PC-9 (cell line): ENCODE results near the gene YRDC. TPM values are rescaled to one million over a fixed set of nuclear protein-coding genes. Genes with fewer than 3 reads are reported as not detected.

Experiments
- BruUV-seq: library from RNA; stranded (reverse); fragments of 400-500 nt; replicated peaks from 2 replicates; lab custom pipeline; 2021; lab: Mats Ljungman, UMichigan
- CTCF ChIA-PET: fragments of 300-600 bp; sonication (Branson Sonifier 250); formaldehyde crosslinking; loops from one replicate; lab custom pipeline; 2022; ENCODE audit warnings: antibody characterized with exemption; lab: Charles Lee
- POLR2A ChIA-PET: fragments of 300-600 bp; sonication (Branson Sonifier 250); formaldehyde crosslinking; loops from one replicate; lab custom pipeline; 2022; ENCODE audit warnings: antibody characterized with exemption; ENCODE audit not compliant: unreplicated experiment; lab: Charles Lee
- DNase-seq, 2 experiments: peaks; one replicate each; pipeline versions ENCODE4 v3.0.0 to v3.0.0-alpha.2; 2015 to 2022; ENCODE audit warnings: mixed read lengths in 1 of 2
- H2AFZ ChIP-seq: fragments of 200-600 bp; sonication (generic); 2 replicates; pipeline ENCODE4 v1.8.1; 2017; ENCODE audit warnings: antibody characterized with exemption
- H3F3A ChIP-seq: fragments of 200-600 bp; sonication (generic); 2 replicates; pipeline ENCODE4 v1.8.1; 2017; ENCODE audit warnings: antibody characterized with exemption, mild to moderate bottlenecking, low read depth; ENCODE audit not compliant: insufficient read depth
- H3K27ac ChIP-seq: fragments of 200-600 bp; sonication (generic); 2 replicates; pipeline ENCODE4 v1.6.1; 2016; ENCODE audit warnings: mixed run types
- H3K27me3 ChIP-seq: fragments of 200-600 bp; sonication (generic); 2 replicates; pipeline ENCODE4 v1.6.1; 2016; ENCODE audit warnings: low read depth, mixed run types; ENCODE audit not compliant: insufficient read depth
- H3K36me3 ChIP-seq: fragments of 200-600 bp; sonication (generic); 2 replicates; pipeline ENCODE4 v1.6.1; 2016; ENCODE audit warnings: low read depth, mixed run types
- H3K4me1 ChIP-seq: fragments of 200-600 bp; sonication (generic); replicated peaks from 2 replicates; pipeline ENCODE4 v1.6.1; 2016; ENCODE audit warnings: mixed run types; ENCODE audit not compliant: insufficient read depth
- H3K4me2 ChIP-seq: fragments of 200-600 bp; sonication (generic); 2 replicates; pipeline ENCODE4 v1.6.1; 2017; ENCODE audit warnings: mixed run types
- H3K4me3 ChIP-seq: fragments of 200-600 bp; sonication (generic); 2 replicates; pipeline ENCODE4 v1.6.1; 2016; ENCODE audit warnings: mixed run types
- H3K79me2 ChIP-seq: fragments of 200-600 bp; sonication (generic); 2 replicates; pipeline ENCODE4 v1.6.1; 2017; ENCODE audit warnings: low read depth, mixed run types
- H3K9me2 ChIP-seq: fragments of 200-600 bp; sonication (generic); 2 replicates; pipeline ENCODE4 v1.8.1; 2017; ENCODE audit warnings: mild to moderate bottlenecking; ENCODE audit not compliant: insufficient read depth
- H3K9me3 ChIP-seq: fragments of 200-600 bp; sonication (generic); 2 replicates; pipeline ENCODE4 v1.8.1; 2016; ENCODE audit warnings: low read depth; ENCODE audit not compliant: insufficient read depth
- H4K20me1 ChIP-seq: fragments of 200-600 bp; sonication (generic); 2 replicates; pipeline ENCODE4 v1.8.1; 2017; ENCODE audit not compliant: insufficient read depth
- CTCF ChIP-seq: fragments of 200-600 bp; sonication (generic); conservative IDR thresholded peaks from 2 replicates; pipeline ENCODE4 v1.6.1; 2017; ENCODE audit warnings: mixed run types, antibody characterized with exemption, mild to moderate bottlenecking, moderate library complexity
- EZH2 ChIP-seq: fragments of 200-600 bp; sonication (generic); IDR thresholded peaks from 2 replicates; pipeline ENCODE4 v1.8.0; 2017; ENCODE audit warnings: antibody characterized with exemption, low read depth
- intact Hi-C: fragments of 100-400 bp; cut with micrococcal nuclease; formaldehyde crosslinking; loops from one replicate; pipeline ENCODE4 v1.10.0; 2022; ENCODE audit not compliant: unreplicated experiment
- total RNA-seq: library from RNA; stranded (reverse); gene quantifications from 2 replicates; pipeline ENCODE4 v1.2.3, GENCODE V29; 2021

YRDC gene
- total RNA-seq, 1 experiment from 2014 or later: 13.2 TPM

- POLR2A ChIA-PET: interaction anchor here (0.6 kb wide), 1 partner anchor 11 kb away, joined by 3 read pairs; no protein-coding TSS in a partner anchor
- H4K20me1 ChIP-seq: no peaks in the 10 kb centered on the region
- H3K27me3 ChIP-seq: no peaks in the 10 kb centered on the region
- TF ChIP-seq EZH2 (no peak), CTCF (no peak; the same call in 1 of the 2 replicates)
- H3K9me2 ChIP-seq: no peaks in the 10 kb centered on the region
- intact Hi-C loops: no loop called here
- no peak overlapping the region for H3K27ac ChIP-seq
- peaks cover 27% of the 10 kb centered on the region; the same call in 1 of the 2 replicates for H3F3A ChIP-seq
- peaks cover 24% of the 10 kb centered on the region for H3K4me1 ChIP-seq
- H3K79me2 ChIP-seq: peaks cover 24% of the 10 kb centered on the region
- CTCF ChIA-PET: interaction anchor here (0.6 kb wide), 1 partner anchor 1817 kb away, joined by 7 read pairs; no protein-coding TSS in a partner anchor
- no peak for DNase-seq
- no peaks in the 10 kb centered on the region for H3K9me3 ChIP-seq
- peak overlapping the region; percentile 83 for H3K4me3 ChIP-seq
- H3K4me2 ChIP-seq: peak overlapping the region; percentile 95
- peaks cover 13% of the 10 kb centered on the region; the same call in 1 of the 2 replicates for H3K36me3 ChIP-seq
- peak overlapping the region; percentile 88 for H2AFZ ChIP-seq
- TSS peak; percentile 26 for BruUV-seq
Observed at GRCh38 chr1:37794372-37795339, 13.4 kb downstream of the YRDC start.

- no TSS peak for BruUV-seq
- DNase-seq: peak in 1 of 2 experiments; percentile 53
- Histone ChIP-seq H3K9me3 (no peaks in the 10 kb centered on the region), H3K79me2 (peaks cover 24% of the 10 kb centered on the region), H3K4me1 (peaks cover 24% of the 10 kb centered on the region), H3K27ac (no peak within 1 kb of the TSS), H3K27me3 (no peaks in the 10 kb centered on the region), H3F3A (peaks cover 24% of the 10 kb centered on the region; the same call in 1 of the 2 replicates), H4K20me1 (no peaks in the 10 kb centered on the region), H3K9me2 (no peaks in the 10 kb centered on the region), H3K4me3 (peak within 1 kb of the TSS; percentile 83), H2AFZ (peak within 1 kb of the TSS; percentile 88), H3K36me3 (0 out of 2 replicates have a peak, but pooled peaks cover 11% of the 10 kb centered on the region), H3K4me2 (peak within 1 kb of the TSS; percentile 95)
- ChIA-PET CTCF (interaction anchor here (0.6 kb wide), 1 partner anchor 193 kb away, joined by 20 read pairs; no protein-coding TSS in a partner anchor), POLR2A (no interaction called here)
- TF ChIP-seq EZH2 (no peak), CTCF (no peak)
- intact Hi-C loops: no loop called here
Observed at GRCh38 chr1:37793773-37794371, 14.1 kb downstream of the YRDC start, which contains the start of gene MANEAL. Gene MANEAL, plus strand, starts transcription at chr1:37793847. Its CDS starts 336 bp downstream, at chr1:37794183.
